ENCODE measurements around the gene FMNL3.

FMNL3 gene

GRCh38 chr12:49673446-49674317 is 33.5 kb downstream of the FMNL3 start:
- FAIRE-seq, result no peak

DNA sequence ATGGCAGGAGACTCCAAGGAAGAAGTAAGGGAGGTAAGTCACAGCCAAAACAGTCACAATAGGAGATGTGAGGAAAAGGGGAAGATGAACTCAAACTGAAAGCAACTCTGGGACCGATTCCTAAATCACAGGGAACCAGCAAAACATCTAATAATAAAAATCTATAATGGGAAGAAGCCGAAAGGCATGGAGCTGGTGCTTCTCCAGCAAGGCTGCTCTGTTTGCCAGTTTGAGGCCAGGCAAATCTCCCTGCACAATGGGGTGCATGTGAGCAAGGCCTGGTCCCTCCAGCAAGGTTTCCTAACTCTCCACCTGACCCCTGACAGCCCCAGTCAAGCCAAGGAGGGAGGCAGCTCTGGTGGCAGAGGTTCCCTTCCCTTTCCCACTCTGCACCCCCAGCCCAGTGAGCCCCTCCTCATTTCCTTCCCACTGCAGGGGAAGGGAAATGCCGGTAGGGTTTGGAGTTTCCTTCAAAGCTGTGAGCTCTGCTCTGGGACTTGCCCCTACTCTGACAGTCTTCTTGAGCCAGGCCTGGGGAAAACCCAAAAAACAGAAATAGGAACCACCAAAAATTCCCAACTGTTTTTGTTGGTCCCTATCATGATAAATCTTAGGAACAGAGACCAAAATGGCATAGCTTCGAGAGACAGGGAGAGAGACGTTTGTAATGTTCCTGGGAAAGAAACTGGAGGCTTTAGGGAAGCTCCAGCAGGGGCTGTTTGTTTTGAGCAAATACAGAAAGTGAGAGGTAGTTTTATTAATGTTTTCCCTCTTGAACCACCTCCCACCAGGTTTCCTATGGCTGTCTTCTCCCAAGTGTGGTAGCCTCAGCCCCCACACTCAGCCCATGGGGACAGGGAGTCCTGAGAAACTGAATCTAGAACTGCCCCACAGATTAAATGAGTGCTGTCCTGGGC is 34.6 kb downstream of the FMNL3 start:
- no peak for FAIRE-seq

- no peak for FAIRE-seq
Observed at GRCh38 chr12:49671031-49671765, 36.0 kb downstream of the FMNL3 start.

DNA sequence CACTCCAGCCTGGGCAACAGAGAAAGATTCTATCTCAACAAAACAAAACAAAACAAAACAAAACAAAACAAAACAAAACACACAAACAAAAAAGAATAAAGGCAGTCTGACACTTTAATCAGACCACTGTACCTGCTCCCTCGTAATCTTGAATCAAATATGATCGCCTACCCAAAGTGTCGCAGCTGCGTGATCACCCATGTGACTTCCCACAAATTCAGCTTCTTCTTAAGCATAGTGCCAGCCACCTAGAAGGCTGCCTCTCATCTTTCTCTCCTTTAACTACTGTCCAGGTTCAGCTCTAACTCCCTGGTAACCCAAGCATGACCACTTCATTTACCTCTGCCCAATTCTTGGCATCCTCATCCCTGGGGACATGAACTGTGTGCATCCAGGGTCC is 37.4 kb downstream of the FMNL3 start:
- FAIRE-seq, result no peak

- FAIRE-seq, result no peak
Observed at GRCh38 chr12:49667325-49668090, 39.7 kb downstream of the FMNL3 start.

- FAIRE-seq, result no peak
Observed at GRCh38 chr12:49666176-49666575, 41.0 kb downstream of the FMNL3 start.

- no peak for FAIRE-seq
Observed at GRCh38 chr12:49665384-49665783, 41.8 kb downstream of the FMNL3 start.

DNA sequence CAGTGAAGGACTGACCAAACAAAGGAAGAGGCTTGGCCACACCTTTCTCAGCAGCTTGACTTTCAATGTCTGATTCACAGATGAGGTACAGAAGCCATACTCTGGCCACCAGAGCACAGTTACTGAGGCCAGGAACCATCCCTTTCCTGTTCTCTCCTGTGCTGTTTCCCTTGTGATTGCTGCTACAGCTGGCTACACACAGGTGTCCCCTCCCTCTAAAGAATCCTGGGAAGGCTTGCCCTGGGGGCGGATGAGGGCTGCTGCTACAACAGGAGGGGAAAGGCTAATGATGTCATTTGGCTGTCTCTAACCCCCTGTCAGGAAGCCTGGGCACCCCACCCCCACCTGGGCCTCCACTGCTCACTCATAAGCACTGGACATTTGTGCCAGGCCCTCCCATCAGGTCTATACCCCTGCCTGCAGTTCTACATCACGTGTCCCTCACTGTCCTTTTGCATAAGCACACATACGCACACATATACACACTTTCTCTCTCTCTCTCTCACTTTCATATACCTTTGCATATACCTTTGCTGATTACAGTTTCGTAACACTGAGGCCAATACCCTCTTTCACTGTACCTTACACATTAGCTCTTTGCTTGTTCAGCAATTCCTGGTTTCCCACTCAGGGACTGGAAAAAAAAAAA is 42.5 kb downstream of the FMNL3 start:
- no peak for FAIRE-seq

DNA sequence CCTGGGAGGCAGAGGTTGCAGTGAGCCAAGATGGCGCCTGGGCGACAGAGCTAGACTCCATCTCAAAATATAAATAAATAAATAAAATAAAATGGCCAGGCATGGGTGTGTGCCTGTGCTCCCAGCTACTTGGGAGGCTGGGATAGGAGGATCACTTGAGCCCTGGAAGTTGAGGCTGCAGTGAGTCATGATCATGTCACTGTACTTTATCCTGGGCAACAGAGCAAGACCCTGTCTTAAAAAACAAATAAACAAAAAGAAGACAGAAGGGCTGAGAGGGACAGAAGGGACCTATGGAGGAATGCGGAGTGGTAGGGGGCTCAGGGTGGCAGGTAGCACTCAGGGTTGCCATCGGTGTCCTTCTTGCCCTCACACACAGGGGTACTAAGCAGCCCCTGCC is 43.0 kb downstream of the FMNL3 start:
- FAIRE-seq, result no peak

GRCh38 chr12:49662998-49663843 is 44.0 kb downstream of the FMNL3 start:
- no peak for FAIRE-seq

GRCh38 chr12:49661746-49662145 is 45.5 kb downstream of the FMNL3 start:
- no peak for FAIRE-seq

GRCh38 chr12:49661191-49661590 is 46.0 kb downstream of the FMNL3 start:
- no peak for FAIRE-seq

DNA sequence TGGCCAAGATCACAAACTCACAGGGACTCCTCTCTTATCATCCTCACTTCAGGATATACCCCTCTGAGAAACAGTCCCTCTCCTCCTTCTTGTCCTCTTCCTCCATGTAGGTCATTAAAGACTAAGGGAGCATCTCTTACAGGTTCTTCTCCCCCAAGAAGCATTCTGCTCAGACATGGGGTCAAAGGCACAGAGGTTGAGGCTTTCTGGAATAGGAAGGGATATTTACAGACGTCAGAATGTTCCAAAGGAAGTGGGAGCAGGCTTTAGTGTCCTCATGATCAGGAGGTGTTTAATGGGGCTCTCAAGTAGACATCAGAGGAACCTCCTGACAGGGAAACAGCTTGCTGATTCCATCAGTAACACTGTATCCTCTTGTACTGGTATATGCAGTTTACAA is 47.5 kb downstream of the FMNL3 start:
- no peak for FAIRE-seq

DNA sequence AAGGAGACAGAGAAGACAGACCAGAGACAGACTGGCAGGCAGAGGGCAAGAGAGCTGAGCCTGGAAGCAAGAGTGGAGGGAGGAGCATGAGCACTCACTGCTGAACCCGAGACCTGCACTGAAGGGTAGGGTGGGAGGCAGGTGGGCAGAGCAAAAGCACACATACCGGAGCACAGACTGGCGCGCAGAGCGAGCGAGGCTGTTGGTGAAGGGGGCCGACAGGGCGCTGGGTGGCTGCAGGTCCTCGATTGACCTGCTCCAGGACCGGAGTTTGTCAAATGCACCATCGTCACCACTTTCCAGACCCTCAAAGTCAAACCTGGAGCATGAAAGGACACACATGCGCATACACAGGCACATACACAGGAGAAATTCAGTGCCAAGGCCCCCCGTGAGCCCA is 48.9 kb downstream of the FMNL3 start:
- FAIRE-seq, result no peak

DNA sequence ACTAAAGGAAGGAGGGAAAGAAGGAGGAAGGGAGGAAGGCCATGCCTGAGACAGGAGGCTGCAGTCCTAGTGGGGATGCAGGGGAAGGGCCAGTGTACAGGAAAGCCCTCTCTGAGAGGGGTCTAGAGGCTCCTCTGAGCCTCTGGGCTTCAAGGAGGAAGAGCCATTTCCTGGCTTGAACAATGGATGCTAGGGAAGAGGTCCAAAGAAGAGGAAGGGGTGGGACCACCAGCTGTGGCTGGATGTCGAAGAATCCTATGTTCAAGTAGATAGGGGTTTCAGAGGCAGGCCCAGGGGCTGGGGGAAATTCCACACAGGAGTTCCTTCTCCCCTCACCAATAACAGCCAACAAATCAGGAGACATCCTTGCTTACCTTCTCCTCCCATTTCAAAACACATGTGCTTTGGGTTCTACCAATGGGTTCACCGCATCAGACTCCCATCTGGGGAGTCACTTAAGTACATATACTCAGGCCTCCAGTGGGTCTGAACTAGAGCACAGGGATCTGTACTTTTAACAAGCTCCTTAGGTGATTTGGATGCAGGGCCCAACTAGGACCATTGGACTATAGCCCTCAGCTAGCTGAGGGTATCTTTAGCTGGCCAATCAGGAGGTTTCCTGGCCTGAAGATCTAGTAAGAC is 51.5 kb downstream of the FMNL3 start:
- FAIRE-seq, result no peak

DNA sequence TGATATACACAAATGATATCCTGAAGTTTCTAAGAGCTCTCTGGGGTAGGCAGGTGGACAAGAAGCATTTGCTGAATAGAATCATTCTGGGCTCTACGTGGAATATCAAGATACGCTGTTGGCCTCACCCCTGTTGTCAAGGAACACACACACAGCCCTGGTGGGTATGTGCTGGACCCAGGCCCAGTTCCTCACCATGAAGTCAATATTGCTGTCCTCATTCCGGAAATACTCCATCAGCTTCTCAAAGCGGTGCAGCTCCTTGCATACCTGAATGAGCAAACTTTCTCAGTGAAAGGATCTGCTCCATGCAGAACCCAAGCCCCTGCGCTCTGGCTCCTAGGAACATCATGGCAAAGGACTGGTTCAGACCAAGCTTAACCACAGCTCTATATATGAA is 52.5 kb downstream of the FMNL3 start:
- FAIRE-seq, result no peak

GRCh38 chr12:49652921-49653520 is 54.2 kb downstream of the FMNL3 start:
- FAIRE-seq, result no peak

DNA sequence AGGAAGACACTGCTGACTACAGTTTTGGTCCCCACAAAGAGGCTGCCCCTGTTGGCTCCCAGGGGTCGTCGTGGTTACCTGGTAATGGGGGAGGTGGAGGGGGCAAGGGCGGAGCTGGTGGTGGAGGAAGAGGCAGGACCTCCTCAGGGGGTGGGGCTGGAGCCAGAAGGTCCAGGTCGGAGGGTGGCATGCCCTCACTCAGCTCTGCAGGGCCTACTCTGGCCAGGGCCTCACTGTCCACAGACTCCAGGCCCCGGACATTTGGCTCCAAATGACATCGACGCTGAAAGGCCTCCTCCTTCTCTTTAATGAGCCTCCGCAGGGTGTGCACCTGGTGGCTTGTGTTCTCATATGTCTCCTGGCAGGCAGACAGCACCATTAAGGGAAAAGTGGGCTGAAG is 55.4 kb downstream of the FMNL3 start:
- FAIRE-seq, result no peak

DNA sequence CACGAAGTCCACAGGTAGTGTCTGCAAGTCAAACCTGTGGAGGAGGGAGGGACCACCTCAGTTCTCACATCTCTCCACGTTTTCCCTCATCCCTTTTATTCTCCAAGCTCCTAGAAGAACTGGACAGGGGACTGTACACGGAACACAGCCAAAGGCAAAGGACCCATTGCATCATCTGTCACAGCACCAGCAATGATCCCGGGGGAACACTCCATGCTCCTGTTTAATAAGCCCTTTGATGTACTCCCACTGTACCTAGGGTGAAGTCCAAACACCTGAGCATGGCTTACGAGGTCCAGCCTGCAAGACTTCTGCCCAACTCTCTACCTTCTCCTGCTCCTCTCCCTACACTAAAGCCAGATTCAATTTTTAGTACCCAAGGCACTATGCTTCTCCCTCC is 57.3 kb downstream of the FMNL3 start:
- no peak for FAIRE-seq

- FAIRE-seq, result no peak
Observed at GRCh38 chr12:49649445-49649844, 57.8 kb downstream of the FMNL3 start.
